Esophagus muscularis mucosa (tissue), 4 donors: ENCODE data around the gene TCF7.

ENCODE experiments used
- EP300 ChIP-seq: sonication (generic); formaldehyde crosslinking; IDR thresholded peaks from one replicate; pipeline ENCODE4 v1.6.1; 2017; ENCODE audit warnings: antibody characterized with exemption
- POLR2A ChIP-seq: fragments of 450-650 bp; IDR thresholded peaks from one replicate; pipeline ENCODE4 v1.6.1; 2017; ENCODE audit warnings: antibody characterized with exemption, moderate library complexity, mild to moderate bottlenecking, low read depth
- TF ChIP-seq, protein P1 (sequence below), 3 experiments: fragments of 200-600 bp in 2 of 3; fragments of 450-650 bp in 1 of 3; sonication (generic) in 2 of 3; IDR thresholded peaks; one replicate each; pipeline ENCODE4 v1.5.1; 2017 to 2019; ENCODE audit warnings: antibody characterized with exemption in 3 of 3, mild to moderate bottlenecking in 2 of 3, moderate library complexity in 1 of 3

DNA sequence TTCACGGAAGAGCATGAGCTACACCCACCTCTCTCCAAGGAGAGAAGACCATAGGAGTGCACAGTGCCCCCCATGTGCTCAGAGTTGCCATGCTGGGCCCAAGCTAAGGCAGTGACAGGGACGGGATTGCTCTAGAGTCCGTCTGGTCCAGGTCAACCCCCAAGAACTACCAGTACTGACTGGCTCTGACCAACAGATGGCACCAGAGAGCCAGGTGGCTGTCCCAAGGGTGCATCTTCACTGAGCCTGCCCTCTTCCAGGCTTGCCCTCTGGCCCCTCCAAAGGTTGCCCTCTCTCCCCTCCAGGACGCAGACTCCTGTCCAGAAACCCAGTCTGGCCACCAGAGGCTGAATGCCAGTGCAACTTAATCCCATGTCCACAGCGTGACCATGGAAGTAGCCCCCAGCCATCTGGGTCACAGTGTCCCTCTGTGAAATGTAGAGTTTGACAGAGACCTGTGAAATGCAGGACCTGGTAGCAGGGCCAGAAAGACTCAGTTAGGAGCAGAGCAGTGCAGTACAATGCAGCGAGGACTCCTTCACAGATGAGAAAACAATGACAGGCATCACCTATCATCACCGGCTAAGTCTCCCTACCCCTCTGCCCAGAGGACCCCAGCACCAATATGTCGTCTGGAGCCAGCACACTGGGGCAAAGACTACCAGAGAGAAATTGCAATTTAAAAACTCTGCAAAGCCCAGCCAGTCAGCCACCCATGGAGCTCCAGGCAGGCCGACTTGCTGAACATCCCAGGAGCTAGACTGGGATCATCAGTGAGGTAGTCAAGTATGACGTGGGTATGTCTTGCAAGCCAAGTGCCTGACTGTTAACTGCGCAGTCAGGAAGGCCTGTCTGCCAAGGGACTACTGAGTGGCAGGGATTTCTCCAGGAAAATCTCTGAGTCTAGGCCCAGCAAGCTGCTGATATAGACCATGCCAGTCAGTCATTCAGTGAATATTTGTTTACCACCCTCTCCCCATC is 70.0 kb downstream of the TCF7 start:
- TF ChIP-seq, protein P1, sequence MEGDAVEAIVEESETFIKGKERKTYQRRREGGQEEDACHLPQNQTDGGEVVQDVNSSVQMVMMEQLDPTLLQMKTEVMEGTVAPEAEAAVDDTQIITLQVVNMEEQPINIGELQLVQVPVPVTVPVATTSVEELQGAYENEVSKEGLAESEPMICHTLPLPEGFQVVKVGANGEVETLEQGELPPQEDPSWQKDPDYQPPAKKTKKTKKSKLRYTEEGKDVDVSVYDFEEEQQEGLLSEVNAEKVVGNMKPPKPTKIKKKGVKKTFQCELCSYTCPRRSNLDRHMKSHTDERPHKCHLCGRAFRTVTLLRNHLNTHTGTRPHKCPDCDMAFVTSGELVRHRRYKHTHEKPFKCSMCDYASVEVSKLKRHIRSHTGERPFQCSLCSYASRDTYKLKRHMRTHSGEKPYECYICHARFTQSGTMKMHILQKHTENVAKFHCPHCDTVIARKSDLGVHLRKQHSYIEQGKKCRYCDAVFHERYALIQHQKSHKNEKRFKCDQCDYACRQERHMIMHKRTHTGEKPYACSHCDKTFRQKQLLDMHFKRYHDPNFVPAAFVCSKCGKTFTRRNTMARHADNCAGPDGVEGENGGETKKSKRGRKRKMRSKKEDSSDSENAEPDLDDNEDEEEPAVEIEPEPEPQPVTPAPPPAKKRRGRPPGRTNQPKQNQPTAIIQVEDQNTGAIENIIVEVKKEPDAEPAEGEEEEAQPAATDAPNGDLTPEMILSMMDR (IDR thresholded peaks at IDR 0.05), result peak; percentile 81 to 97 (median 90)
- TF ChIP-seq POLR2A (no peak), EP300 (no peak)
